Loucy (cell line): ENCODE measurements around the gene FAM72A.

Experiments
- CTCF ChIP-seq: fragments of 200-600 bp; sonication (generic); conservative IDR thresholded peaks from 2 replicates; pipeline ENCODE4 v1.5.1; 2014; ENCODE audit warnings: mild to moderate bottlenecking, antibody characterized with exemption, low read length
- EZH2phosphoT487 ChIP-seq: fragments of 200-600 bp; IDR thresholded peaks from 2 replicates; pipeline ENCODE4 v1.6.1; 2018; ENCODE audit warnings: antibody characterized with exemption, mild to moderate bottlenecking, moderate library complexity, borderline replicate concordance

- TF ChIP-seq CTCF (no peak), EZH2phosphoT487 (no peak)
Observed at GRCh38 chr1:206136241-206136640, 66.4 kb downstream of the FAM72A start.
